ENCODE results near the gene PRIMA1. TPM values are rescaled to one million over a fixed set of nuclear protein-coding genes. Genes with fewer than 3 reads are reported as not detected.

PRIMA1 gene
- total and polyA plus RNA-seq, 9 of the 15 experiments (the other 6 are each of a cell fraction or from before 2014, with no cell fraction given) = not detected

DNA sequence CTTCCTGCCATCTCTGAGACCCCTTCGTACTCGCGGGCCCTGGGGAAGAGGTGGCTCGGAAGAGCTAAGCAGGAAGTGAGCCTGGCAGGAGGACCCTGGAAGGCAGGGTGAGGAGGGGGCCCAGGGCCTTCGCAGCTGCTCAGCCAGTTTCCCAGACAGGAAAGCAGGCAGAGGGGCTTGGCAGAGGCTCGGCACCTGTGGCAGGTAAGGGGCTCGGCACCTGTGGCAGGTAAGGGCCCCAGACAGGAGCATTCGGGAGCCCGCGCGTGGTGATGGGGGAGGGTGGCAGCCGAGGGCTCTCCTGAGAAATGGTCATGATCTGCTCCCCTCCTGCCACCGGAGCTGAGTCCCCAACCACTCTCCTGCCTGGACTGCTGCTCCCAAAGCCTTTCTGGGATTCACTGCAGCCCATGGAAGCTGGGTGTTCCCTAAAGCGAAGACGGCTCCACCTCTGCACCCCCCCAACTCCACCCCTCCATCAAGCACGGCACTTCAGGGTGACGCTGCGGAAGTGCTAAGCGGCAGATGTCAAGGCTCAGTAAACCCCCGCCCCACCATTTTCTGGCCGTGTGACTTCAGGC, 63.2 kb downstream of the PRIMA1 start:
- Histone ChIP-seq H3K79me2 (ENCODE audit: control insufficient read depth, insufficient read depth, low read length) (no peaks in the 10 kb centered on the region), H3K4me1 (replicated peaks in 1 of 2; ENCODE audit: control insufficient read depth in 2 of 2, insufficient read depth in 2 of 2, low read length in 2 of 2) (no peaks in the 10 kb centered on the region), H3K27ac (ENCODE audit: extremely low read depth, low read depth, low read length) (no peak overlapping the region), H3K9ac (ENCODE audit: insufficient read depth in 1 of 2, low read depth in 2 of 2, low read length in 2 of 2) (no peak overlapping the region), H3K9me3 (replicated peaks; ENCODE audit: control insufficient read depth, insufficient read depth, low read depth, low read length) (no peaks in the 10 kb centered on the region), H4K20me1 (replicated peaks; ENCODE audit: control insufficient read depth, insufficient read depth, low read length) (no peaks in the 10 kb centered on the region), H3K36me3 (ENCODE audit: control insufficient read depth, insufficient read depth, low read length) (no peaks in the 10 kb centered on the region), H3K4me2 (ENCODE audit: insufficient read depth, low read length) (no peak overlapping the region), H3K4me3 (no peak overlapping the region), H3K9me1 (ENCODE audit: control insufficient read depth, insufficient read depth, low read length) (no peaks in the 10 kb centered on the region), H2AFZ (ENCODE audit: low read depth, low read length) (no peak overlapping the region), H3K27me3 (ENCODE audit: control insufficient read depth in 2 of 2, insufficient read depth in 2 of 2, low read length in 2 of 2) (no peaks in the 10 kb centered on the region; a peak in 2 of 5 replicates)
- intact Hi-C loops (cut with micrococcal nuclease) = no loop called here
- TF ChIP-seq ELF1 (tag; IDR thresholded peaks at IDR 0.05) (no peak), NELFE (IDR thresholded peaks at IDR 0.05; ENCODE audit: insufficient read depth, insufficient read length) (no peak), ZNF239 (CRISPR knock-in tag; IDR thresholded peaks at IDR 0.05) (no peak), SREBF1 (IDR thresholded peaks at IDR 0.05; ENCODE audit: borderline replicate concordance, low read depth, low read length) (no peak), EZH2 (IDR thresholded peaks at IDR 0.05; ENCODE audit: borderline replicate concordance, low read depth, low read length) (no peak), PRMT5 (CRISPR knock-in tag; IDR thresholded peaks at IDR 0.05) (no peak), ZNF347 (CRISPR knock-in tag; IDR thresholded peaks at IDR 0.05; ENCODE audit: low read depth) (no peak), ZNF263 (CRISPR knock-in tag; IDR thresholded peaks at IDR 0.05; ENCODE audit: borderline replicate concordance) (no peak), NFIC (IDR thresholded peaks at IDR 0.05) (no peak), NR1H2 (CRISPR knock-in tag; IDR thresholded peaks at IDR 0.05) (no peak), SIN3A (IDR thresholded peaks at IDR 0.05; ENCODE audit: borderline replicate concordance in 2 of 2, control insufficient read depth in 1 of 2, low read depth in 2 of 2, low read length in 2 of 2) (no peak), ZSCAN32 (CRISPR knock-in tag; IDR thresholded peaks at IDR 0.05) (no peak), ZFP1 (CRISPR knock-in tag; IDR thresholded peaks at IDR 0.05) (no peak)
- TF ChIP-seq, protein P1, sequence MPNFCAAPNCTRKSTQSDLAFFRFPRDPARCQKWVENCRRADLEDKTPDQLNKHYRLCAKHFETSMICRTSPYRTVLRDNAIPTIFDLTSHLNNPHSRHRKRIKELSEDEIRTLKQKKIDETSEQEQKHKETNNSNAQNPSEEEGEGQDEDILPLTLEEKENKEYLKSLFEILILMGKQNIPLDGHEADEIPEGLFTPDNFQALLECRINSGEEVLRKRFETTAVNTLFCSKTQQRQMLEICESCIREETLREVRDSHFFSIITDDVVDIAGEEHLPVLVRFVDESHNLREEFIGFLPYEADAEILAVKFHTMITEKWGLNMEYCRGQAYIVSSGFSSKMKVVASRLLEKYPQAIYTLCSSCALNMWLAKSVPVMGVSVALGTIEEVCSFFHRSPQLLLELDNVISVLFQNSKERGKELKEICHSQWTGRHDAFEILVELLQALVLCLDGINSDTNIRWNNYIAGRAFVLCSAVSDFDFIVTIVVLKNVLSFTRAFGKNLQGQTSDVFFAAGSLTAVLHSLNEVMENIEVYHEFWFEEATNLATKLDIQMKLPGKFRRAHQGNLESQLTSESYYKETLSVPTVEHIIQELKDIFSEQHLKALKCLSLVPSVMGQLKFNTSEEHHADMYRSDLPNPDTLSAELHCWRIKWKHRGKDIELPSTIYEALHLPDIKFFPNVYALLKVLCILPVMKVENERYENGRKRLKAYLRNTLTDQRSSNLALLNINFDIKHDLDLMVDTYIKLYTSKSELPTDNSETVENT (CRISPR knock-in tag; IDR thresholded peaks at IDR 0.05) = no peak
- TF ChIP-seq, protein P2, sequence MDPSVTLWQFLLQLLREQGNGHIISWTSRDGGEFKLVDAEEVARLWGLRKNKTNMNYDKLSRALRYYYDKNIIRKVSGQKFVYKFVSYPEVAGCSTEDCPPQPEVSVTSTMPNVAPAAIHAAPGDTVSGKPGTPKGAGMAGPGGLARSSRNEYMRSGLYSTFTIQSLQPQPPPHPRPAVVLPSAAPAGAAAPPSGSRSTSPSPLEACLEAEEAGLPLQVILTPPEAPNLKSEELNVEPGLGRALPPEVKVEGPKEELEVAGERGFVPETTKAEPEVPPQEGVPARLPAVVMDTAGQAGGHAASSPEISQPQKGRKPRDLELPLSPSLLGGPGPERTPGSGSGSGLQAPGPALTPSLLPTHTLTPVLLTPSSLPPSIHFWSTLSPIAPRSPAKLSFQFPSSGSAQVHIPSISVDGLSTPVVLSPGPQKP (CRISPR knock-in tag; IDR thresholded peaks at IDR 0.05) = no peak
- TF ChIP-seq, protein P3, sequence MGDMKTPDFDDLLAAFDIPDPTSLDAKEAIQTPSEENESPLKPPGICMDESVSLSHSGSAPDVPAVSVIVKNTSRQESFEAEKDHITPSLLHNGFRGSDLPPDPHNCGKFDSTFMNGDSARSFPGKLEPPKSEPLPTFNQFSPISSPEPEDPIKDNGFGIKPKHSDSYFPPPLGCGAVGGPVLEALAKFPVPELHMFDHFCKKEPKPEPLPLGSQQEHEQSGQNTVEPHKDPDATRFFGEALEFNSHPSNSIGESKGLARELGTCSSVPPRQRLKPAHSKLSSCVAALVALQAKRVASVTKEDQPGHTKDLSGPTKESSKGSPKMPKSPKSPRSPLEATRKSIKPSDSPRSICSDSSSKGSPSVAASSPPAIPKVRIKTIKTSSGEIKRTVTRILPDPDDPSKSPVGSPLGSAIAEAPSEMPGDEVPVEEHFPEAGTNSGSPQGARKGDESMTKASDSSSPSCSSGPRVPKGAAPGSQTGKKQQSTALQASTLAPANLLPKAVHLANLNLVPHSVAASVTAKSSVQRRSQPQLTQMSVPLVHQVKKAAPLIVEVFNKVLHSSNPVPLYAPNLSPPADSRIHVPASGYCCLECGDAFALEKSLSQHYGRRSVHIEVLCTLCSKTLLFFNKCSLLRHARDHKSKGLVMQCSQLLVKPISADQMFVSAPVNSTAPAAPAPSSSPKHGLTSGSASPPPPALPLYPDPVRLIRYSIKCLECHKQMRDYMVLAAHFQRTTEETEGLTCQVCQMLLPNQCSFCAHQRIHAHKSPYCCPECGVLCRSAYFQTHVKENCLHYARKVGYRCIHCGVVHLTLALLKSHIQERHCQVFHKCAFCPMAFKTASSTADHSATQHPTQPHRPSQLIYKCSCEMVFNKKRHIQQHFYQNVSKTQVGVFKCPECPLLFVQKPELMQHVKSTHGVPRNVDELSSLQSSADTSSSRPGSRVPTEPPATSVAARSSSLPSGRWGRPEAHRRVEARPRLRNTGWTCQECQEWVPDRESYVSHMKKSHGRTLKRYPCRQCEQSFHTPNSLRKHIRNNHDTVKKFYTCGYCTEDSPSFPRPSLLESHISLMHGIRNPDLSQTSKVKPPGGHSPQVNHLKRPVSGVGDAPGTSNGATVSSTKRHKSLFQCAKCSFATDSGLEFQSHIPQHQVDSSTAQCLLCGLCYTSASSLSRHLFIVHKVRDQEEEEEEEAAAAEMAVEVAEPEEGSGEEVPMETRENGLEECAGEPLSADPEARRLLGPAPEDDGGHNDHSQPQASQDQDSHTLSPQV (IDR thresholded peaks at IDR 0.05) = no peak
- FAIRE-seq (no peak), ATAC-seq (no peak), DNase-seq (ENCODE audit: extremely low read depth in 1 of 4, low spot score in 3 of 4) (no peak)
- in situ Hi-C loops (cut with MboI) = no loop called here
- BruUV-seq (replicated peaks) = no TSS peak
- 2% methylated on average over 18 of the region's 21 CpGs for WGBS (ENCODE audit: insufficient coverage, low coverage, missing lambda C conversion rate)
- POLR2A ChIA-PET = interaction anchor here (0.8 kb wide), 1 partner anchor 19 kb away, joined by 4 read pairs; no protein-coding TSS in a partner anchor
- CTCF ChIA-PET (ENCODE audit: low intra/inter-chr PET ratio) = no interaction called here
